Measurements from ENCODE around the gene RFX5.
"Not testable (repeated sequence)": the region's sequence is repeated elsewhere in the genome, so short reads cannot be mapped to it uniquely, and the experiment has no call there.

RFX5 gene

GRCh38 chr1:151352021-151352718 is 5.1 kb upstream of the RFX5 start:
- Histone ChIP-seq H3K36me3 (ENCODE audit: control insufficient read depth, low read depth, low read length) (no peaks in the 10 kb centered on the region), H3K27ac (ENCODE audit: low read length) (no peak overlapping the region), H3K27me3 (ENCODE audit: control insufficient read depth, insufficient read depth, low read length) (no peaks in the 10 kb centered on the region), H3K9ac (ENCODE audit: low read length) (no peak overlapping the region), H3K4me1 (ENCODE audit: control insufficient read depth, low read depth, low read length) (peaks cover 5% of the 10 kb centered on the region), H3K4me3 (ENCODE audit: low read length) (no peak overlapping the region), H3K9me3 (ENCODE audit: control insufficient read depth, low read depth, low read length) (peaks cover 8% of the 10 kb centered on the region)

- H3K4me1 ChIP-seq (ENCODE audit: control insufficient read depth, low read depth, low read length): peaks cover 13% of the 10 kb centered on the region
- not testable (repeated sequence) for H3K4me3 ChIP-seq (ENCODE audit: low read length); H3K27ac ChIP-seq (ENCODE audit: low read length); H3K36me3 ChIP-seq (ENCODE audit: control insufficient read depth, low read depth, low read length); H3K27me3 ChIP-seq (ENCODE audit: control insufficient read depth, insufficient read depth, low read length); H3K9ac ChIP-seq (ENCODE audit: low read length); H3K9me3 ChIP-seq (ENCODE audit: control insufficient read depth, low read depth, low read length)
Observed at GRCh38 chr1:151350323-151350722, 3.3 kb upstream of the RFX5 start.

GRCh38 chr1:151347523-151348246 is 633 bp upstream of the RFX5 start:
- Histone ChIP-seq H3K27me3 (ENCODE audit: control insufficient read depth, insufficient read depth, low read length) (no peaks in the 10 kb centered on the region), H3K9ac (ENCODE audit: low read length) (peak overlapping the region; percentile 89), H3K4me3 (ENCODE audit: low read length) (peak overlapping the region; percentile 64), H3K36me3 (ENCODE audit: control insufficient read depth, low read depth, low read length) (peaks cover 25% of the 10 kb centered on the region), H3K4me1 (ENCODE audit: control insufficient read depth, low read depth, low read length) (peaks cover 13% of the 10 kb centered on the region), H3K9me3 (ENCODE audit: control insufficient read depth, low read depth, low read length) (peaks cover 8% of the 10 kb centered on the region), H3K27ac (ENCODE audit: low read length) (peak overlapping the region; percentile 54)

- H3K4me1 ChIP-seq (ENCODE audit: control insufficient read depth, low read depth, low read length): peaks cover 13% of the 10 kb centered on the region
- H3K27ac ChIP-seq (ENCODE audit: low read length): peak overlapping the region; percentile 98
- H3K36me3 ChIP-seq (ENCODE audit: control insufficient read depth, low read depth, low read length): peaks cover 38% of the 10 kb centered on the region
Observed at GRCh38 chr1:151346082-151346768, 827 bp downstream of the RFX5 start.

GRCh38 chr1:151344291-151344690 is 2.8 kb downstream of the RFX5 start:
- H3K9ac ChIP-seq (ENCODE audit: low read length): no peak overlapping the region
- peaks cover 38% of the 10 kb centered on the region for H3K36me3 ChIP-seq (ENCODE audit: control insufficient read depth, low read depth, low read length)
- no peaks in the 10 kb centered on the region for H3K27me3 ChIP-seq (ENCODE audit: control insufficient read depth, insufficient read depth, low read length)
- no peak overlapping the region for H3K4me3 ChIP-seq (ENCODE audit: low read length)
- H3K27ac ChIP-seq (ENCODE audit: low read length): no peak overlapping the region
- H3K9me3 ChIP-seq (ENCODE audit: control insufficient read depth, low read depth, low read length): no peaks in the 10 kb centered on the region
- H3K4me1 ChIP-seq (ENCODE audit: control insufficient read depth, low read depth, low read length): peaks cover 13% of the 10 kb centered on the region

More at GRCh38 chr1:151346082-151346768, 827 bp downstream of the RFX5 start:
- Histone ChIP-seq H3K9me3 (ENCODE audit: control insufficient read depth, low read depth, low read length) (peaks cover 3% of the 10 kb centered on the region), H3K4me3 (ENCODE audit: low read length) (peak overlapping the region; percentile 87), H3K9ac (ENCODE audit: low read length) (peak overlapping the region; percentile 89), H3K27me3 (ENCODE audit: control insufficient read depth, insufficient read depth, low read length) (no peaks in the 10 kb centered on the region)

- Histone ChIP-seq H3K9ac (ENCODE audit: low read length) (no peak overlapping the region), H3K27me3 (ENCODE audit: control insufficient read depth, insufficient read depth, low read length) (no peaks in the 10 kb centered on the region), H3K27ac (ENCODE audit: low read length) (no peak overlapping the region), H3K9me3 (ENCODE audit: control insufficient read depth, low read depth, low read length) (no peaks in the 10 kb centered on the region), H3K4me3 (ENCODE audit: low read length) (no peak overlapping the region), H3K4me1 (ENCODE audit: control insufficient read depth, low read depth, low read length) (peaks cover 13% of the 10 kb centered on the region), H3K36me3 (ENCODE audit: control insufficient read depth, low read depth, low read length) (peaks cover 38% of the 10 kb centered on the region)
Observed at GRCh38 chr1:151343587-151343986, 3.5 kb downstream of the RFX5 start.

GRCh38 chr1:151342569-151342968 is 4.5 kb downstream of the RFX5 start:
- Histone ChIP-seq H3K27me3 (ENCODE audit: control insufficient read depth, insufficient read depth, low read length) (no peaks in the 10 kb centered on the region), H3K9me3 (ENCODE audit: control insufficient read depth, low read depth, low read length) (no peaks in the 10 kb centered on the region), H3K4me3 (ENCODE audit: low read length) (no peak overlapping the region), H3K27ac (ENCODE audit: low read length) (no peak overlapping the region), H3K36me3 (ENCODE audit: control insufficient read depth, low read depth, low read length) (peaks cover 38% of the 10 kb centered on the region), H3K4me1 (ENCODE audit: control insufficient read depth, low read depth, low read length) (peaks cover 8% of the 10 kb centered on the region), H3K9ac (ENCODE audit: low read length) (no peak overlapping the region)

- Histone ChIP-seq H3K9me3 (ENCODE audit: control insufficient read depth, low read depth, low read length) (no peaks in the 10 kb centered on the region), H3K9ac (ENCODE audit: low read length) (no peak overlapping the region), H3K27me3 (ENCODE audit: control insufficient read depth, insufficient read depth, low read length) (no peaks in the 10 kb centered on the region), H3K4me1 (ENCODE audit: control insufficient read depth, low read depth, low read length) (peaks cover 8% of the 10 kb centered on the region), H3K36me3 (ENCODE audit: control insufficient read depth, low read depth, low read length) (peaks cover 38% of the 10 kb centered on the region), H3K27ac (ENCODE audit: low read length) (no peak overlapping the region), H3K4me3 (ENCODE audit: low read length) (no peak overlapping the region)
Observed at GRCh38 chr1:151342021-151342420, 5.0 kb downstream of the RFX5 start.

GRCh38 chr1:151340870-151341754 is 5.9 kb downstream of the RFX5 start:
- H3K27ac ChIP-seq (ENCODE audit: low read length): peak overlapping the region; percentile 4
- peaks cover 6% of the 10 kb centered on the region for H3K4me1 ChIP-seq (ENCODE audit: control insufficient read depth, low read depth, low read length)
- H3K9ac ChIP-seq (ENCODE audit: low read length): no peak overlapping the region
- H3K36me3 ChIP-seq (ENCODE audit: control insufficient read depth, low read depth, low read length): peaks cover 38% of the 10 kb centered on the region
- no peaks in the 10 kb centered on the region for H3K27me3 ChIP-seq (ENCODE audit: control insufficient read depth, insufficient read depth, low read length)
- H3K9me3 ChIP-seq (ENCODE audit: control insufficient read depth, low read depth, low read length): no peaks in the 10 kb centered on the region
- no peak overlapping the region for H3K4me3 ChIP-seq (ENCODE audit: low read length)

GRCh38 chr1:151336556-151336955 is 10.5 kb downstream of the RFX5 start:
- H3K36me3 ChIP-seq (ENCODE audit: control insufficient read depth, low read depth, low read length): peaks cover 2% of the 10 kb centered on the region
- no peak overlapping the region for H3K4me3 ChIP-seq (ENCODE audit: low read length)
- H3K9ac ChIP-seq (ENCODE audit: low read length): no peak overlapping the region
- H3K9me3 ChIP-seq (ENCODE audit: control insufficient read depth, low read depth, low read length): no peaks in the 10 kb centered on the region
- H3K27ac ChIP-seq (ENCODE audit: low read length): no peak overlapping the region
- H3K27me3 ChIP-seq (ENCODE audit: control insufficient read depth, insufficient read depth, low read length): no peaks in the 10 kb centered on the region
- H3K4me1 ChIP-seq (ENCODE audit: control insufficient read depth, low read depth, low read length): no peaks in the 10 kb centered on the region

- Histone ChIP-seq H3K9ac (ENCODE audit: low read length) (no peak overlapping the region), H3K27me3 (ENCODE audit: control insufficient read depth, insufficient read depth, low read length) (no peaks in the 10 kb centered on the region), H3K4me3 (ENCODE audit: low read length) (no peak overlapping the region), H3K4me1 (ENCODE audit: control insufficient read depth, low read depth, low read length) (no peaks in the 10 kb centered on the region), H3K27ac (ENCODE audit: low read length) (no peak overlapping the region), H3K36me3 (ENCODE audit: control insufficient read depth, low read depth, low read length) (no peaks in the 10 kb centered on the region), H3K9me3 (ENCODE audit: control insufficient read depth, low read depth, low read length) (no peaks in the 10 kb centered on the region)
Observed at GRCh38 chr1:151334822-151335221, 12.2 kb downstream of the RFX5 start.
